GM21390 (cell line): Measurements from ENCODE around the gene TPK1.
"Not testable (repeated sequence)": the region's sequence is repeated elsewhere in the genome, so short reads cannot be mapped to it uniquely, and the experiment has no call there.

Experiments
- ATAC-seq: cut with Tn5 transposase; IDR thresholded peaks from one replicate; pipeline ENCODE4 v1.9.1; 2021; ENCODE audit not compliant: unreplicated experiment

TPK1 gene

DNA sequence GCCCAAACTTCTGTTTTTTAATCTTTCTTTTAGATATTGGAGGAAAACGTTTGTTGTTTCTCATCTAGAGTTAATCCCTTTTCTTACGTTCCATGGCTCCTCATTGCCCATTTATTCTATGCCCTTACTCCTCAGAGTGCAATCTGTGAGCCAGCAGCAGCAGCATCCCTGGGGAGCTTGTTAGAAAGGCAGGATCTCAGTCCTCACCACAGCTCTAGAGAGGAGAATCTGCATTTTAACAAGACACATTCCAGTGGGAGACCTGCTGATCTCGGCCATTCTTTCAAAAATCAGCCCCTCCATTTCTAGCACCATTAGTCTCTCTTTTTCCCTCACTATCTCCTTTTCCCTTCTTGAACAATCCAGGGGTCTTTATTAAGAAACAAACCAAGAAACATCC lies 348.0 kb downstream of the TPK1 start:
- ATAC-seq, result no peak

DNA sequence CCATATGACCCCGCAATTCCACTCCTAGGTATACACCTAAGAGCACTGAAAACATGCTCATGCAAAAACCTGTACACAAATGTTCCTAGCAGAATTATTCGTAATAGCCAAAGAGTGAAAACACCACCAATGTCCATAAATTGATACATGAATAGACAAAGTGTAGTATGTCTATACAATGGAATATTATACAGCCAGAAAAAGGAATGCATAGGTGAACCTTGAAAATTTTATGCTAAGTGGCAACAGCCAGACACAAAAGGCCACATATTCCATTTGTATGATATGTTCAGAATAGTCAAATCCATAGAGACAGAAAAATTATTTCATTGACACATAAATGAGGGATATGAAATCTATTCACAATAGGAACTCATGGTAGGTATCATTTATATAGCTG lies 351.4 kb downstream of the TPK1 start:
- ATAC-seq, result no peak

- no peak for ATAC-seq
These were observed 352.7 kb downstream of the TPK1 start for GRCh38 chr7:144483189-144483588.

DNA sequence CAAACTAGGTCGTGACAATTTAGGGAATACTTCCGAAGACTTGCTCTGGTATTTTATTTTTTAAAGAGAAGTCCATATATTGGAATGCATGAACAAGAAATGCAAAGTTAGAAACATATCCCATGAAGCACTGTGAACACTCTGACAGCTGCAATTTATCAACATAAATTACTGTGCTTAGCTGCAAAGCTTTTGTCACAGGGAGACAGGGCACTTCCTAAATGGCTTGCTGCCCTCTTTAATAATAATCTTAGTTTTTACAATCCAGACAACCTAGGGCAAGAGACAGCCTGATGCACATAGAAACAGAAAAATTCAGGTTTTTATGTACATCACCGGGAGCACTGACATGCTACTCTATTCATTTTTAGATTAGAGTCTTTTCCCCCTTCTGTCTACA lies 354.0 kb downstream of the TPK1 start:
- no peak for ATAC-seq

DNA sequence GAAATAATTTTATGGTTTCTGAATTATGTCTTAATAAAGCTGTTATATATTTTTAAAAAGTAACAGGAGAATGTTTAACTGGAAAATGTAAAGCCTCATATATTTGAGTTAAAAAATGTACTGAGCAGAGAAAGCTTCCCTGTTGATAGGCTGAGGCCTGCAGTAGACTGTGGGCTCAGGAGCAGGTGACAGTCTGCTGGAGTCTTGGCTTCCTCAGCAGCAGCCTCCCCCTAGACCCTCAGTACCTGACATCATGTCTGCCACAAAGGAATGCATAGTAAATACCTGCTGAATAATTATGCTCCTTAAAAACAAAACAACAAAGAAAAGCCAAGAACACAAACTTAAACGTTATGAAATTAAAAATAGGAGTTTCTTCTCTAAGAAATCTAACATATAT lies 358.5 kb downstream of the TPK1 start:
- ATAC-seq, result no peak

DNA sequence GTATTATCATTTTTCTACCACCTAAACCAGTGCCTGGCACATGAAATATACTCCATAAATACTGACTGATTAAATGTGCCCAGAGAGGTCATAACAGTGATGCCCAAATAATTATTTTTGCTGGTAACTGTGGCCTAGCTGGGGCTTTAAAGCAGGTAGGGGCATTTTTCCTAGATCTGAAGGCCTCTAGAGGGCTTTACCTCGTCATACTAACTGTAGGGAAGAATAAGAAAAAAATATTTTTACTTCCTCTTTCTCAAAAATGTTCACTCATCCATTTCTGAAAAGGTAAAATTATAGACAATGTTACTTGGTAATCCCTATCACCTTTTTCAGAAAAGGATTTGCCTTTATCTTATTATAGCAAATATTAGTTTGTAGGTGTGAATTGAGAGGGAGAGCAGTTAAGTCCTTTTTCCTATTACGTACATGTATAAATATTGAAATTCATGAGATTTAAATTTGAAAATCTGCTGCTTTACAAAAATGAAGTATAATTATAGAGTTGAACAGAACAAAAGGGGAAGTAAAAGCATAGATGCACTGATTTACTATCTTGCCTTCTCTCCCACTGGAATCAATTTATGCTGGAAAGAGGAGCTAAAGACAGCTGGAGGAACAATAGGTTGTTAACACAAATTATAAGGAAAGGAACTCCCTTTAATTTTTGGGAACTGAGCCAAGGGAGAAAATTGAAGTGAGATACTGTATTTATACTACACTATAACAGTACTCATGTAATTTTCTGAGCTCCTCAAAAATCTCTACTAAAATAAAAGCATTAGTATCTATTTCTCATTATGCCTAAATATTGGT lies 360.8 kb downstream of the TPK1 start:
- no peak for ATAC-seq

- no peak for ATAC-seq
These were observed 361.5 kb downstream of the TPK1 start for GRCh38 chr7:144474363-144474762.

DNA sequence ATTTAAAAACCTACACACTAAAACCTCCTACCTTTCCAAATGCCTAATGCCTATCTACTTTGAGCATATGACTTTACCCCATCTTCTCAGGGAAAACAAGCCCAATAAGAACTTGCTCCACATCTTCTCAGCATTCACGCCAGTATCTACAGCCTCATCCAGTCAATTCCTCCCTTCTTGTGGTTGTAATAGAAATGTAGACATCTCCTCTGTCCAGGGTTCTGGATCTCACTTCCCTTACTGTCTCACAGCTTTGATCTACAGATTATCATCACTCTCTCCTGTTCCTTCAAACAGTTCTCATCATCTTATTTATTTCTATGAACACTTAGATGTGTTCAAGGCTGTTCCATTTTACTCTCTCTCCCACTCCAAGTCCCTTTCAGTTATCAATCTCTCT lies 361.9 kb downstream of the TPK1 start:
- ATAC-seq, result no peak

DNA sequence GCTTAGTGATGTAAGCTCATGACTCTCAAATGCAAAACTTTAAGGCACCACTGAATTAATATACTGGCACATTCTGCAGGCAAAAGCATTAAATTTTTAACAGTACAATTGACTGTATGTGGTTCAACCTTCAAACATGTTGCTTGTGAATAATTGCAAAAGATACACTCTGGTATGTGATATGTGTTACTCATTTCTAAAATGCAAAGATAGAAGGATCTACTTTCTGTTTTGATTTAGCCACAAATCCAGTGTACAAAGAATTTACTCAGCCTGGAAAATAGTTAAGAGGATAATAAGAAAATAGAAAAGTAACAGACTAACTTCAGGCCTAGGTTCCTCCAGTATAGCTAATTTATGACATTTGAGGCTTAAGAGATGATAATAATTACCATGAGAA lies 365.8 kb downstream of the TPK1 start:
- no peak for ATAC-seq

GRCh38 chr7:144468990-144469732 lies 366.7 kb downstream of the TPK1 start:
- no peak for ATAC-seq

- ATAC-seq, result no peak
These were observed 376.2 kb downstream of the TPK1 start for GRCh38 chr7:144459635-144460034.

DNA sequence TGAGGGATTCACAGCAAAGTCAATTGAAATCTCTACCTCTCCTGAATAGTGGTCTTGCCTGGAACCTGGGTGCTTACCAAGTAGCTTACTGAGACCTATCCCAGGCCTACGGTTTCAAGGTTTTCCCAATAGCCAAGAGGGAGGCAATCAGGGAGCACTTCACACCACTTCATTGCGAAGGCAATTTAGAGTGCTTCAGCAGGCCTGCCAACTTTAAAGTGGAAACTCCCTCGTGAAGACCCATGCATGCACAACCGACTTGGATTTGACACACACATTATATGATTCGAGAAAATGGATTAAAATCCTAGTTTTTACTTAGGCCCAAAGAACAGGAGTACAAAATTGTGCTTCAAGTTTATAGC lies 380.8 kb downstream of the TPK1 start:
- ATAC-seq, result no peak

DNA sequence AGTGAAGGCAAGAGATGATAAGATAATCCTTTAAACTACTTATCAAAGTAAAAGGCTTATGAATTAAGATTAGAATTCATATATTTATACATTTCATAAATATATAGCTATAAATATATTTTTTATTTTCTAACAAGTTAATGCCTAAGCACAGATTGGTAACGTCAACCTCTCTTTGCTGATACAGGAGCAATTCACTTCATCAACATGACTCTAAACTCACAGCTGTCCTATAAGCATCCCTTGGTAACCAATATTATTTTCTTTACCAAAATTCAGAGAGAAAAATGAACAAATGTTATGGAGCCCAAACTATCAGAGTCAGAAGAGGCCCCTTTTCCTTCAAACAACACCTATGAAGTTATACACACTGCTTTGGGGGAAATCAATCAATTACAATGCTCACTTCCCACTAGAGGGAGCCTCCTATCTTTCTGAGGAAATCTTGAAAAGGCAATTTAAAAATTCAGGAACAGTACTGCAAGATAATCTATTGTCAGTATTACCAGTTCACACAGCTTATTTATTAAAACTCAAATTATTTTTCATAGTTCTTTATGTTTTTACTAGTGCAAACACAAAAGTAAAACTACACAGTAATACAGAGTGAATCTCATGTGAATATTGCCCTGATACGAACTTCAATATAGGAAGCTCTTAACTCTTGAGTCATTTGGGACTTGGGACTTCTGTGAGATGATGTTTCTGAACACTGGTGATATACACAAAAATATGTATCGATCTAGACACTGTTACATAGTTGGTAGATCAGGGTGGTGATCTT lies 381.4 kb downstream of the TPK1 start:
- no peak for ATAC-seq

- ATAC-seq, result peak; percentile 68
These were observed 383.8 kb downstream of the TPK1 start for GRCh38 chr7:144452064-144452463.

DNA sequence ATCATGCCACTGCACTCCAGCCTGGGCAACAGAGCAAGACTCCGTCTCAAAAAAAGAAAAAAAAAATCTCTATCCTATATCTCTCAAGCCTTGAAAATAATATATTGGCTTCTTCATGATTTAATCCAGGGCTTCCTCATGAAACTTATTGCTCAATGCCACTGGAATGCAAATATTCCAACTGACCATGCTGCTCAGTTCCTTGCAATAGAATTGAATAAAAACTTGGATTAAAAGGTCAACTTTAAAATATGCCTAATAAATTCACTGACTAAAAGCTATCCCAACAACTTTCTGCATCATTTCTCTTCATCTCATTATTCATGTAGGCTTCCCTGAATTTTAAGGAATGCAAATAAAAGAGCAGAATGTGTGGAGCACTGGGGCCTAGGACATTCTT lies 390.3 kb downstream of the TPK1 start:
- ATAC-seq, result no peak

DNA sequence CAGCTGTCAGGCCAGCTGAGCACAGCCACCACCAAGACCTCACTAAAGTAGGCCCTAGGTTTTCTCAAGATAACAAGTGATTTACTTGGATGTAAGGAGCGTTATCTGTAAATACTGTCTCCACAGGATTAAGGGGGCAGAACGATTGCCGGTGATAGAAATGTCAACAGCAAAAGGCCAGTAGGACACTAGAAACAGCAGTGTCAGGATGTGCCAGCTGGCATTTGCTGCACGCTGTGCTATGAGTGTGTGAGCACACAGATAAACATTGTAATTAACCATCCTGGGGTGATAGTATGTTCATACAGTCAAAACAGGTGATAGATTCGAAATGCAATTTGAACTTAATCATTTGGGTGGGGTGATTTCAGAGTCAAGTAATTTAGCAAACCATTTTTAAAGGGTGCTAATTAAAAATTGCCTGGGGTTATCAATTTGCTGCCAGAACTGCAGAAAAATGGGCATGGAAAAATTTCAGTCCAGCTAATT lies 396.1 kb downstream of the TPK1 start:
- no peak for ATAC-seq

DNA sequence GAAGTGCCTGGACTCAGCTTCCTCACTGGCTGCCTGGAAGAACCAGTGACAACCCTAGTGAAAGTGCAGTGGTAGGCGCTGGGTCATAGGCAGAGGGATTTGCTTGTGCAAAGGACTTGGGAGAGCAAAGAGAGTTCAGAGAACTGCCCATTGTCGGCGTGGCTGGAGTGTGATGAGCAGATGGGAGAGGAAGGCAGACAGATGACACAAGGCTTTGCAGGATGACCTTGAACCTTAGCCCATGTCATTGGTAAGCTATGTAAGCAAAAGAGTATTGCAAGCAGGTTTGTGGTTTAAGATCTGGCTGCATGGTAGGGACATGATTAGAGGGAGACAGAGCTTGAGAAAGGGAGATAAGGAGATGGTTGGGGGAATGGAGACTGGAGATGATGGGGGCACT lies 397.1 kb downstream of the TPK1 start:
- ATAC-seq, result no peak

- ATAC-seq, result peak; percentile 81
These were observed 398.3 kb downstream of the TPK1 start for GRCh38 chr7:144437370-144438191.

- ATAC-seq, result no peak
These were observed 399.4 kb downstream of the TPK1 start for GRCh38 chr7:144436500-144436899.

DNA sequence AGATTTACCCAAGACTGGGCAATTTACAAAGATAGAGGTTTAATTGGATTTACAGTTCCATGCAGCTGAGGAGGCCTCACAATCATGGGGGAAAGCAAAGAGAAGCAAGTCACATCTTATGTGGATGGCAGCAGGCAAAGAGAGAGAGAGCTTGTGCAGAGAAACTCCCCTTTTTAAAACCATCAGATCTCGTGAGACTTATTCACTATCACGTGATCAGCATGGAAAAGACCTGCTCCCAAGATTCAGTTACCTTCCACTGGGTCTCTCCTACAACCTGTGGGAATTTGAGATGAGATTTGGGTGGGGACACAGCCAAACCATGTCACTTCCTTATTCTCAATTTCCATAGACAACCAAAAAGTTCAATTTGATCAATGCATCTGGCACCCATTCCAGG lies 407.4 kb downstream of the TPK1 start:
- no peak for ATAC-seq

DNA sequence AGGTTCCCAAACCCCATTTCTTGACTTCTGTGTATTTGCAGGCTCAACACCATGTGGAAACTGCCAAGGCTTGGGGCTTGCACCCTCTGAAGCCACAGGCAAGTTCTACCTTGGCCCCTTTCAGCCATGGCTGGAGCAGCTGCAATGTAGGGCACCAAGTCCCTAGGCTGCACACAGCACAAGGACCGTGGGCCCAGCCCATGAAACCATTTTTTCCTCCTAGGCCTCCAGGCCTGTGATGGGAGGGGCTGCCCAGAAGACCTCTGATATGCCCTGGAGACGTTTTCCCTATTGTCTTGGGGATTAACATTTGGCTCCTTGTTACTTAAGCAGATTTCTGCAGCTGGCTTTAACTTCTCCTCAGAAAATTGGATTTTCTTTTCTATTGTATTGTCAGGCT lies 408.3 kb downstream of the TPK1 start:
- not testable (repeated sequence) for ATAC-seq
